Panc1 (cell line): ENCODE results near the gene STX18. TPM values are rescaled to one million over a fixed set of nuclear protein-coding genes. Genes with fewer than 3 reads are reported as not detected.

ENCODE experiments used
- ATAC-seq: fragments of 200-7000 bp; cut with Tn5 transposase; 2 replicates; pipeline ENCODE4 v1.9.1; 2020; ENCODE audit warnings: mild to moderate bottlenecking, moderate library complexity
- BruUV-seq: library from RNA; stranded (reverse); fragments of 400-500 nt; replicated peaks from 2 replicates; lab custom pipeline; 2021; lab: Mats Ljungman, UMichigan
- CTCF ChIA-PET: fragments of 300-600 bp; sonication (Branson Sonifier 250); formaldehyde crosslinking; loops from one replicate; lab custom pipeline; 2022; ENCODE audit warnings: antibody characterized with exemption; lab: Charles Lee
- POLR2A ChIA-PET: fragments of 300-600 bp; sonication (Branson Sonifier 250); formaldehyde crosslinking; loops from one replicate; lab custom pipeline; 2022; ENCODE audit warnings: antibody characterized with exemption; lab: Charles Lee
- DNase-seq: peaks from one replicate; pipeline ENCODE4 v3.0.0-alpha.2; 2010; ENCODE audit warnings: low read depth, low spot score
- H3K27ac ChIP-seq: 2 replicates; pipeline ENCODE4 v1.5.1; 2011; ENCODE audit warnings: mild to moderate bottlenecking, low read length, inconsistent platforms
- H3K27me3 ChIP-seq: fragments of 200-500 bp; sonication (Bioruptor generic); 2 replicates; pipeline ENCODE4 v1.6.0; 2014; ENCODE audit warnings: low read length, inconsistent platforms; ENCODE audit not compliant: control insufficient read depth, insufficient read depth
- H3K36me3 ChIP-seq: fragments of 200-500 bp; sonication (Bioruptor generic); 2 replicates; pipeline ENCODE4 v1.5.1; 2014; ENCODE audit warnings: inconsistent platforms, mild to moderate bottlenecking, low read length, moderate library complexity; ENCODE audit not compliant: control insufficient read depth, insufficient read depth
- H3K4me1 ChIP-seq: 2 replicates; pipeline ENCODE4 v1.5.1; 2011; ENCODE audit warnings: inconsistent platforms, mild to moderate bottlenecking, low read length, moderate library complexity; ENCODE audit not compliant: control insufficient read depth, insufficient read depth
- H3K4me3 ChIP-seq, 2 experiments: 2 replicates each; pipeline ENCODE4 v1.5.1; 2011 to 2012; ENCODE audit warnings: low read depth in 2 of 2, low read length in 2 of 2, mild to moderate bottlenecking in 2 of 2, inconsistent platforms in 1 of 2, moderate library complexity in 1 of 2
- H3K9me3 ChIP-seq: fragments of 200-500 bp; sonication (Bioruptor generic); 2 replicates; pipeline ENCODE4 v1.5.1; 2014; ENCODE audit warnings: low read depth, mild to moderate bottlenecking, inconsistent platforms, low read length, moderate library complexity; ENCODE audit not compliant: control insufficient read depth, insufficient read depth
- POLR2AphosphoS5 ChIP-seq: IDR thresholded peaks from 2 replicates; pipeline ENCODE4 v1.6.1; 2012; ENCODE audit warnings: mild to moderate bottlenecking, low read depth, low read length, moderate library complexity
- SIN3A ChIP-seq: IDR thresholded peaks from 2 replicates; pipeline ENCODE4 v1.6.1; 2012; ENCODE audit warnings: low read depth, mild to moderate bottlenecking, low read length, moderate library complexity, borderline replicate concordance; ENCODE audit not compliant: insufficient read depth
- TCF7L2 ChIP-seq: IDR thresholded peaks from 2 replicates; pipeline ENCODE4 v1.6.1; 2011; ENCODE audit warnings: mild to moderate bottlenecking, low read depth, low read length, inconsistent platforms
- in situ Hi-C: cut with HindIII; loops from 2 replicates; pipeline ENCODE4 v1.10.0; 2016; ENCODE audit warnings: low sequenced_read_pairs, low pct_unique_long_range_greater_than_20kb
- intact Hi-C: fragments of 100-400 bp; cut with micrococcal nuclease; formaldehyde crosslinking; loops from one replicate; pipeline ENCODE4 v1.10.0; 2022; ENCODE audit not compliant: unreplicated experiment
- total RNA-seq: library from RNA; stranded (reverse); gene quantifications from one replicate; pipeline ENCODE4 v1.2.1, GENCODE V29; 2021; ENCODE audit not compliant: unreplicated experiment
- TF ChIP-seq, protein P1 (sequence below): fragments of 450-650 bp; IDR thresholded peaks from 2 replicates; pipeline ENCODE4 v1.5.1; 2017; ENCODE audit warnings: mild to moderate bottlenecking
- TF ChIP-seq, protein P2 (sequence below), 2 experiments: IDR thresholded peaks; 2 replicates each; pipeline ENCODE4 v1.6.1; 2011 to 2012; ENCODE audit warnings: low read depth in 2 of 2, control low read depth in 1 of 2, low read length in 1 of 2, mild to moderate bottlenecking in 1 of 2, moderate library complexity in 1 of 2; ENCODE audit not compliant: insufficient read depth in 1 of 2

The STX18 gene
- total RNA-seq, 1 experiment from 2014 or later, result 15.0 TPM

GRCh38 chr4:4456351-4456750 lies 85.5 kb downstream of the STX18 start:
- ATAC-seq (no peak), DNase-seq (no peak)
- H3K4me1 ChIP-seq, result no peaks in the 10 kb centered on the region
- intact Hi-C loops, result no loop called here
- in situ Hi-C loops, result no loop called here
- TF ChIP-seq SIN3A, result no peak
- TF ChIP-seq TCF7L2, result no peak
- TF ChIP-seq, protein P1, sequence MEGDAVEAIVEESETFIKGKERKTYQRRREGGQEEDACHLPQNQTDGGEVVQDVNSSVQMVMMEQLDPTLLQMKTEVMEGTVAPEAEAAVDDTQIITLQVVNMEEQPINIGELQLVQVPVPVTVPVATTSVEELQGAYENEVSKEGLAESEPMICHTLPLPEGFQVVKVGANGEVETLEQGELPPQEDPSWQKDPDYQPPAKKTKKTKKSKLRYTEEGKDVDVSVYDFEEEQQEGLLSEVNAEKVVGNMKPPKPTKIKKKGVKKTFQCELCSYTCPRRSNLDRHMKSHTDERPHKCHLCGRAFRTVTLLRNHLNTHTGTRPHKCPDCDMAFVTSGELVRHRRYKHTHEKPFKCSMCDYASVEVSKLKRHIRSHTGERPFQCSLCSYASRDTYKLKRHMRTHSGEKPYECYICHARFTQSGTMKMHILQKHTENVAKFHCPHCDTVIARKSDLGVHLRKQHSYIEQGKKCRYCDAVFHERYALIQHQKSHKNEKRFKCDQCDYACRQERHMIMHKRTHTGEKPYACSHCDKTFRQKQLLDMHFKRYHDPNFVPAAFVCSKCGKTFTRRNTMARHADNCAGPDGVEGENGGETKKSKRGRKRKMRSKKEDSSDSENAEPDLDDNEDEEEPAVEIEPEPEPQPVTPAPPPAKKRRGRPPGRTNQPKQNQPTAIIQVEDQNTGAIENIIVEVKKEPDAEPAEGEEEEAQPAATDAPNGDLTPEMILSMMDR, result no peak
- TF ChIP-seq POLR2AphosphoS5, result no peak
- TF ChIP-seq, protein P2, sequence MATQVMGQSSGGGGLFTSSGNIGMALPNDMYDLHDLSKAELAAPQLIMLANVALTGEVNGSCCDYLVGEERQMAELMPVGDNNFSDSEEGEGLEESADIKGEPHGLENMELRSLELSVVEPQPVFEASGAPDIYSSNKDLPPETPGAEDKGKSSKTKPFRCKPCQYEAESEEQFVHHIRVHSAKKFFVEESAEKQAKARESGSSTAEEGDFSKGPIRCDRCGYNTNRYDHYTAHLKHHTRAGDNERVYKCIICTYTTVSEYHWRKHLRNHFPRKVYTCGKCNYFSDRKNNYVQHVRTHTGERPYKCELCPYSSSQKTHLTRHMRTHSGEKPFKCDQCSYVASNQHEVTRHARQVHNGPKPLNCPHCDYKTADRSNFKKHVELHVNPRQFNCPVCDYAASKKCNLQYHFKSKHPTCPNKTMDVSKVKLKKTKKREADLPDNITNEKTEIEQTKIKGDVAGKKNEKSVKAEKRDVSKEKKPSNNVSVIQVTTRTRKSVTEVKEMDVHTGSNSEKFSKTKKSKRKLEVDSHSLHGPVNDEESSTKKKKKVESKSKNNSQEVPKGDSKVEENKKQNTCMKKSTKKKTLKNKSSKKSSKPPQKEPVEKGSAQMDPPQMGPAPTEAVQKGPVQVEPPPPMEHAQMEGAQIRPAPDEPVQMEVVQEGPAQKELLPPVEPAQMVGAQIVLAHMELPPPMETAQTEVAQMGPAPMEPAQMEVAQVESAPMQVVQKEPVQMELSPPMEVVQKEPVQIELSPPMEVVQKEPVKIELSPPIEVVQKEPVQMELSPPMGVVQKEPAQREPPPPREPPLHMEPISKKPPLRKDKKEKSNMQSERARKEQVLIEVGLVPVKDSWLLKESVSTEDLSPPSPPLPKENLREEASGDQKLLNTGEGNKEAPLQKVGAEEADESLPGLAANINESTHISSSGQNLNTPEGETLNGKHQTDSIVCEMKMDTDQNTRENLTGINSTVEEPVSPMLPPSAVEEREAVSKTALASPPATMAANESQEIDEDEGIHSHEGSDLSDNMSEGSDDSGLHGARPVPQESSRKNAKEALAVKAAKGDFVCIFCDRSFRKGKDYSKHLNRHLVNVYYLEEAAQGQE (IDR thresholded peaks at IDR 0.05; ENCODE audit: insufficient read depth in 1 of 2, low read depth in 2 of 2, low read length in 1 of 2), result no peak
- H3K4me3 ChIP-seq, result no peak overlapping the region
- H3K9me3 ChIP-seq, result no peaks in the 10 kb centered on the region
- BruUV-seq, result no TSS peak
- ChIA-PET POLR2A (no interaction called here), CTCF (no interaction called here)
- no peaks in the 10 kb centered on the region for H3K27me3 ChIP-seq
- H3K27ac ChIP-seq, result no peak overlapping the region
- H3K36me3 ChIP-seq, result no peaks in the 10 kb centered on the region; the same call in 1 of the 2 replicates

GRCh38 chr4:4455210-4455865 lies 86.5 kb downstream of the STX18 start:
- Histone ChIP-seq H3K9me3 (no peaks in the 10 kb centered on the region), H3K4me3 (no peak overlapping the region), H3K36me3 (no peaks in the 10 kb centered on the region), H3K4me1 (no peaks in the 10 kb centered on the region), H3K27me3 (no peaks in the 10 kb centered on the region), H3K27ac (no peak overlapping the region)
- no peak for DNase-seq
- TF ChIP-seq POLR2AphosphoS5 (no peak), TCF7L2 (no peak), SIN3A (no peak)
- TF ChIP-seq, protein P2 (IDR thresholded peaks at IDR 0.05; ENCODE audit: insufficient read depth in 1 of 2, low read depth in 2 of 2, low read length in 1 of 2), result no peak
- TF ChIP-seq, protein P1, result no peak
- BruUV-seq, result no TSS peak
- in situ Hi-C loops, result no loop called here
- ATAC-seq, result no peak
- ChIA-PET POLR2A (no interaction called here), CTCF (no interaction called here)
- intact Hi-C loops, result no loop called here
